ENCODE results near the gene STAG3.

GRCh38 chr7:100153708-100154535 lies 23.8 kb upstream of the STAG3 start:
- TF ChIP-seq, protein P1, sequence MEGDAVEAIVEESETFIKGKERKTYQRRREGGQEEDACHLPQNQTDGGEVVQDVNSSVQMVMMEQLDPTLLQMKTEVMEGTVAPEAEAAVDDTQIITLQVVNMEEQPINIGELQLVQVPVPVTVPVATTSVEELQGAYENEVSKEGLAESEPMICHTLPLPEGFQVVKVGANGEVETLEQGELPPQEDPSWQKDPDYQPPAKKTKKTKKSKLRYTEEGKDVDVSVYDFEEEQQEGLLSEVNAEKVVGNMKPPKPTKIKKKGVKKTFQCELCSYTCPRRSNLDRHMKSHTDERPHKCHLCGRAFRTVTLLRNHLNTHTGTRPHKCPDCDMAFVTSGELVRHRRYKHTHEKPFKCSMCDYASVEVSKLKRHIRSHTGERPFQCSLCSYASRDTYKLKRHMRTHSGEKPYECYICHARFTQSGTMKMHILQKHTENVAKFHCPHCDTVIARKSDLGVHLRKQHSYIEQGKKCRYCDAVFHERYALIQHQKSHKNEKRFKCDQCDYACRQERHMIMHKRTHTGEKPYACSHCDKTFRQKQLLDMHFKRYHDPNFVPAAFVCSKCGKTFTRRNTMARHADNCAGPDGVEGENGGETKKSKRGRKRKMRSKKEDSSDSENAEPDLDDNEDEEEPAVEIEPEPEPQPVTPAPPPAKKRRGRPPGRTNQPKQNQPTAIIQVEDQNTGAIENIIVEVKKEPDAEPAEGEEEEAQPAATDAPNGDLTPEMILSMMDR (IDR thresholded peaks at IDR 0.05) = no peak
- no peak for TF ChIP-seq POLR2A (IDR thresholded peaks at IDR 0.05)

Data from prostate gland (tissue), 2 donors.